Upper lobe of left lung (tissue), 6 donors: Measurements from ENCODE around the gene PDE4D. TPM values are rescaled to one million over a fixed set of nuclear protein-coding genes. Genes with fewer than 3 reads are reported as not detected.

Experiments used
- ATAC-seq, 2 donors: fragments of 200-7000 bp; cut with Tn5 transposase; one replicate each; pipeline ENCODE4 v1.9.1; 2022; ENCODE audit warnings: mild to moderate bottlenecking in 2 of 2, moderate library complexity in 2 of 2; ENCODE audit not compliant: low FRiP score in 2 of 2
- DNase-seq, 2 donors: peaks; one replicate each; pipeline ENCODE4 v3.0.0-alpha.2; 2019 to 2020
- H3K27ac ChIP-seq, 4 donors: fragments of 200-600 bp; sonication (generic); one replicate each; pipeline ENCODE4 v1.5.1; 2016 to 2019
- H3K27me3 ChIP-seq, 4 donors: fragments of 200-600 bp; sonication (generic); one replicate each; pipeline ENCODE4 v1.5.1; 2017 to 2019
- H3K36me3 ChIP-seq, 4 donors: fragments of 200-600 bp; sonication (generic); one replicate each; pipeline ENCODE4 v1.5.1; 2016 to 2019
- H3K4me1 ChIP-seq, 4 donors: fragments of 200-600 bp; sonication (generic); one replicate each; pipeline ENCODE4 v1.5.1; 2018 to 2019
- H3K4me3 ChIP-seq, 4 donors: fragments of 200-600 bp; sonication (generic); one replicate each; pipeline ENCODE4 v1.5.1; 2017 to 2019; ENCODE audit warnings: mild to moderate bottlenecking in 2 of 4, moderate library complexity in 1 of 4
- H3K9me3 ChIP-seq, 4 donors: fragments of 200-600 bp; sonication (generic); one replicate each; pipeline ENCODE4 v1.5.1; 2018 to 2019
- CTCF ChIP-seq, 6 experiments: fragments of 450-650 bp in 4 of 6; fragments of 200-600 bp in 2 of 6; sonication (generic) in 2 of 6; IDR thresholded peaks; one replicate each; pipeline ENCODE4 v1.5.1; 2016 to 2019; ENCODE audit warnings: antibody characterized with exemption in 6 of 6
- EP300 ChIP-seq, 4 donors: sonication (generic); formaldehyde crosslinking; IDR thresholded peaks; one replicate each; pipeline ENCODE4 v1.5.1; 2017; ENCODE audit warnings: antibody characterized with exemption in 4 of 4, control low read depth in 2 of 4
- POLR2A ChIP-seq, 4 donors: fragments of 450-650 bp; IDR thresholded peaks; one replicate each; pipeline ENCODE4 v1.5.1; 2016 to 2017; ENCODE audit warnings: antibody characterized with exemption in 4 of 4, mild to moderate bottlenecking in 2 of 4
- POLR2AphosphoS5 ChIP-seq, 2 donors: sonication (generic); formaldehyde crosslinking; IDR thresholded peaks; one replicate each; pipeline ENCODE4 v1.5.1; 2017; ENCODE audit warnings: antibody characterized with exemption in 2 of 2
- WGBS, 2 donors: methylation state at CpG; one replicate each; pipeline ENCODE4 v1.1.5; 2017 to 2018; 5-methylcytosine and 5-hydroxymethylcytosine counted together
- total RNA-seq, 6 donors: library from RNA; depleted of rRNA in 4 of 6; stranded (reverse); fragments of >200 nt in 4 of 6; gene quantifications; one replicate each; pipeline versions ENCODE4 v1.1.0 to v1.2.1, GENCODE V29; 2016 to 2021
- donor health status: DM: no; HTN: no; CAD: no; lungs with moderate emphysema.
- donor health status: DM: no; HTN: yes; CAD: no; lungs with severe emphysema.

Gene PDE4D
- total RNA-seq, 6 donors from 2014 or later, result 50.4 to 188 (median 84.0) TPM

- peak in 1 of 4 donors; percentile 14 for TF ChIP-seq EP300 (IDR thresholded peaks at IDR 0.05)
- no peak for TF ChIP-seq POLR2AphosphoS5 (IDR thresholded peaks at IDR 0.05)
- peak overlapping the region; percentile 17 to 94 (median 89) for H3K27ac ChIP-seq
- H3K27me3 ChIP-seq, result no peaks in the 10 kb centered on the region
- DNase-seq (no peak), ATAC-seq (no peak)
- no peaks in the 10 kb centered on the region for H3K36me3 ChIP-seq
- peaks cover 5 to 39% (median 22%) of the 10 kb centered on the region in 4 donors for H3K4me1 ChIP-seq
- peak overlapping the region in 3 of 4 donors; percentile 60 to 74 (median 72) for H3K4me3 ChIP-seq
- H3K9me3 ChIP-seq, result no peaks in the 10 kb centered on the region
- 24 to 33% methylated on average over 2 of the region's 2 CpGs for WGBS, 2 donors
Observed at GRCh38 chr5:59040804-59041201, 852.7 kb downstream of the PDE4D start.

- H3K36me3 ChIP-seq, result no peaks in the 10 kb centered on the region
- H3K4me3 ChIP-seq, result peak overlapping the region; percentile 60 to 74 (median 68)
- DNase-seq (peak in 1 of 2 donors; percentile 25), ATAC-seq (peak; percentile 47 to 70)
- peaks cover 5 to 39% (median 26%) of the 10 kb centered on the region in 4 donors for H3K4me1 ChIP-seq
- H3K9me3 ChIP-seq, result no peaks in the 10 kb centered on the region
- no peaks in the 10 kb centered on the region for H3K27me3 ChIP-seq
- peak overlapping the region; percentile 88 to 94 (median 89) for H3K27ac ChIP-seq
- 15 to 42% methylated on average over 9 to 13 of the region's 13 CpGs for WGBS, 2 donors
- peak in 1 of 2 donors; percentile 56 for TF ChIP-seq POLR2AphosphoS5 (IDR thresholded peaks at IDR 0.05)
- TF ChIP-seq CTCF (IDR thresholded peaks at IDR 0.05), result no peak
- TF ChIP-seq EP300 (IDR thresholded peaks at IDR 0.05), result peak in 1 of 4 donors; percentile 60
- TF ChIP-seq POLR2A (IDR thresholded peaks at IDR 0.05), result no peak
Observed at GRCh38 chr5:59040024-59040803, 853.3 kb downstream of the PDE4D start.

GRCh38 chr5:59039296-59040023 lies 854.1 kb downstream of the PDE4D start:
- peak in 2 of 6 experiments; percentile 3 to 17 for TF ChIP-seq CTCF (IDR thresholded peaks at IDR 0.05)
- peak; percentile 75 to 76 for TF ChIP-seq POLR2AphosphoS5 (IDR thresholded peaks at IDR 0.05)
- TF ChIP-seq POLR2A (IDR thresholded peaks at IDR 0.05), result peak in 3 of 4 donors; percentile 46 to 90 (median 56)
- TF ChIP-seq EP300 (IDR thresholded peaks at IDR 0.05), result peak in 1 of 4 donors; percentile 22
- H3K4me1 ChIP-seq, result peaks cover 5 to 39% (median 28%) of the 10 kb centered on the region in 4 donors
- no peaks in the 10 kb centered on the region for H3K9me3 ChIP-seq
- H3K36me3 ChIP-seq, result no peaks in the 10 kb centered on the region
- H3K4me3 ChIP-seq, result peak overlapping the region; percentile 60 to 74 (median 68)
- H3K27me3 ChIP-seq, result no peaks in the 10 kb centered on the region
- peak overlapping the region; percentile 88 to 94 (median 89) for H3K27ac ChIP-seq
- peak; percentile 88 for ATAC-seq
- 0 to 2% methylated on average over 13 to 50 of the region's 87 CpGs for WGBS, 2 donors
- DNase-seq, result peak; percentile 92 to 97

- H3K4me1 ChIP-seq, result peaks cover 5 to 39% (median 29%) of the 10 kb centered on the region in 4 donors
- no peaks in the 10 kb centered on the region for H3K36me3 ChIP-seq
- ATAC-seq (peak; percentile 53 to 73), DNase-seq (peak in 1 of 2 donors; percentile 28)
- no peaks in the 10 kb centered on the region for H3K27me3 ChIP-seq
- H3K27ac ChIP-seq, result peak overlapping the region; percentile 88 to 94 (median 89)
- 4% methylated on average over 35 of the region's 35 CpGs; no CpG with 5 or more reads in 1 of the 2 donors for WGBS, 2 donors
- no peaks in the 10 kb centered on the region for H3K9me3 ChIP-seq
- no peak for TF ChIP-seq POLR2A (IDR thresholded peaks at IDR 0.05)
- TF ChIP-seq CTCF (IDR thresholded peaks at IDR 0.05), result no peak
- peak in 1 of 2 donors; percentile 3 for TF ChIP-seq POLR2AphosphoS5 (IDR thresholded peaks at IDR 0.05)
- TF ChIP-seq EP300 (IDR thresholded peaks at IDR 0.05), result no peak
- peak overlapping the region; percentile 60 to 74 (median 68) for H3K4me3 ChIP-seq
Observed at GRCh38 chr5:59038798-59039295, 854.7 kb downstream of the PDE4D start.
